ENCODE results near the gene MAPK11. TPM values are rescaled to one million over a fixed set of nuclear protein-coding genes. Genes with fewer than 3 reads are reported as not detected.

The MAPK11 gene
- total RNA-seq, 1 experiment from 2014 or later = 19.3 TPM

DNA sequence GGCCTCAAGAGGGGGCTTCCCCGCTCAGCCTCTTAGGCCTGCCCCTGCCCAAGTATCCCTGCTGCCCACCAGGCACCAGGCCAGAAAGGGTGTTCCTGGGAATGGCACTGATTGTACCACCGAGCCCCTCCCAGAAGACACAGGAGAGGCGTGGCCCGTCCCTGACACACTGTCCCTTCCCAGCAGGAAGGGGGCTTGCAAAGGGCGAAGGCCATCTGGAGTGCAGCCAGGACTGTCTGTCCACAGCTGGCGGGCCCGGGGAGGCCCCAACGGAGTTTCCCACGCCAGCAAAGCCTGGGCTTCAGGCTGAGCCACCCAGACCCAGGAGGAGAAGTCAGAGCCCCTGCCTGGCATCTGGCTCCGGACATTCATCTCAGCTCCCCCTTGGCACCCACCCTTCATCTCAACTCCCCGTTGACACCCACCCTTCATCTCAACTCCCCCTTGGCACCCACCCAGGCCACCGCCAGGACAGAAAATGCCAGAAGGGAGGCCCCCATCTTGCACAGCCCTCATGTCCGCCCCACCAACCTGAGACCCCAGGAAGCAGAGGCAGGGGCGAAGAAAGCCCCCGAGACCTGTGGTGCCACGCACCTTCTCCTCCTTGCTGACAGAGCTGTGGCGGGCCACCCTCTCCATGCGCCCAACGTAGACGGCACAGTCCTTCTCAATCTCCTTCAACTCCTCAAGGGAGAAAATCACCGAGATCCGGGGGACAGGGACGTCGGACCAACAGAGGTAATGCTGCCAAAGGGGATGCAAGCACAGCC is 44.8 kb downstream of the MAPK11 start:
- CTCF ChIA-PET = interaction anchor here (0.6 kb wide), 1 partner anchor 35 kb away, joined by 3 read pairs; no protein-coding TSS in a partner anchor
- no peaks in the 10 kb centered on the region for H3K27me3 ChIP-seq (ENCODE audit: insufficient read depth, low read length)
- no peak overlapping the region for H3K9ac ChIP-seq (ENCODE audit: low read length)
- H3K27ac ChIP-seq (ENCODE audit: low read depth, low read length) = no peak overlapping the region
- H3K36me3 ChIP-seq (ENCODE audit: control insufficient read depth in 1 of 2, insufficient read depth in 2 of 2, low read length in 2 of 2) = peaks cover 17 to 29% of the 10 kb centered on the region in 2 experiments; a peak in 3 of 4 replicates
- no peak overlapping the region for H3K4me3 ChIP-seq (replicated peaks in 1 of 2; ENCODE audit: low read depth in 1 of 2, low read length in 2 of 2)
- RAD21 ChIA-PET (ENCODE audit: low non-redundant PET in 1 of 2, low total read pairs in 2 of 2, uncharacterized antibody in 2 of 2, unreplicated experiment in 2 of 2) = no interaction called here
- POLR2A ChIA-PET = no interaction called here
- no peak overlapping the region for H3K4me2 ChIP-seq (ENCODE audit: low read length)
- TF ChIP-seq, protein P1, sequence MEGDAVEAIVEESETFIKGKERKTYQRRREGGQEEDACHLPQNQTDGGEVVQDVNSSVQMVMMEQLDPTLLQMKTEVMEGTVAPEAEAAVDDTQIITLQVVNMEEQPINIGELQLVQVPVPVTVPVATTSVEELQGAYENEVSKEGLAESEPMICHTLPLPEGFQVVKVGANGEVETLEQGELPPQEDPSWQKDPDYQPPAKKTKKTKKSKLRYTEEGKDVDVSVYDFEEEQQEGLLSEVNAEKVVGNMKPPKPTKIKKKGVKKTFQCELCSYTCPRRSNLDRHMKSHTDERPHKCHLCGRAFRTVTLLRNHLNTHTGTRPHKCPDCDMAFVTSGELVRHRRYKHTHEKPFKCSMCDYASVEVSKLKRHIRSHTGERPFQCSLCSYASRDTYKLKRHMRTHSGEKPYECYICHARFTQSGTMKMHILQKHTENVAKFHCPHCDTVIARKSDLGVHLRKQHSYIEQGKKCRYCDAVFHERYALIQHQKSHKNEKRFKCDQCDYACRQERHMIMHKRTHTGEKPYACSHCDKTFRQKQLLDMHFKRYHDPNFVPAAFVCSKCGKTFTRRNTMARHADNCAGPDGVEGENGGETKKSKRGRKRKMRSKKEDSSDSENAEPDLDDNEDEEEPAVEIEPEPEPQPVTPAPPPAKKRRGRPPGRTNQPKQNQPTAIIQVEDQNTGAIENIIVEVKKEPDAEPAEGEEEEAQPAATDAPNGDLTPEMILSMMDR (IDR thresholded peaks at IDR 0.05 in 2 of 3, conservative IDR thresholded peaks at IDR 0.05 in 1 of 3; ENCODE audit: borderline replicate concordance in 1 of 3, insufficient read depth in 1 of 3, low read depth in 2 of 3, low read length in 2 of 3) = no peak
- TF ChIP-seq YY1 (IDR thresholded peaks at IDR 0.05; ENCODE audit: extremely low read depth, insufficient replicate concordance, low read depth, low read length) (no peak), SP1 (IDR thresholded peaks at IDR 0.05; ENCODE audit: low read depth) (no peak)
- no peak for ATAC-seq
- H3K79me2 ChIP-seq (ENCODE audit: insufficient read depth, low read length) = peaks cover 6% of the 10 kb centered on the region; the same call in 1 of the 2 replicates
- H3K4me1 ChIP-seq (ENCODE audit: control insufficient read depth in 1 of 2, insufficient read depth in 2 of 2, low read length in 2 of 2) = no peaks in the 10 kb centered on the region
- no peaks in the 10 kb centered on the region for H3K9me3 ChIP-seq (ENCODE audit: control insufficient read depth in 1 of 2, insufficient read depth in 1 of 2, low read depth in 1 of 2, low read length in 2 of 2)
- intact Hi-C loops (cut with micrococcal nuclease) = no loop called here
- no peaks in the 10 kb centered on the region for H4K20me1 ChIP-seq (ENCODE audit: insufficient read depth)
- no TSS peak for BruUV-seq (replicated peaks)
- no peak overlapping the region for H2AFZ ChIP-seq (ENCODE audit: low read depth, low read length, poor library complexity, severe bottlenecking)
- no peak for DNase-seq (ENCODE audit: low read depth, low spot score)
- no peaks in the 10 kb centered on the region for H3K9me2 ChIP-seq (ENCODE audit: insufficient read depth)

DNA sequence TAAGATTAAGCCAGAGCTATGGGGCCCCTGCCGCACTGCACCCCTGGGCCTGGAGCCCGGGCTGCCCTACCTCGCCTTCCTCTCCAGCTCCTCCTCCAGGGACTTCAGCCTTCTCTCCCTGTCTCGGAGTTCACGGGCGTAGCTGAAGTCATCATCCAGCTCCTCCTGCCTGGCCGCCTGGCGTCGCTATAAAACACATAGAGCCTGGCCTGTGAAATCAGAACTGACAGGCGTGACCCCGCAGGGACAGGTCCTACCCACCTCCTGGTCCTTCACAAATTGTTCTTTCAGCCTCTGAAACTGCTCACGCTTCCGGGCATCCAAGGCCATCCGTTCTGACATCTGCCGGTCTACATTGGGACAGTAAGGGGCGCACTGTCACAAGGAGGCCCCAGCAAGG is 46.1 kb downstream of the MAPK11 start:
- H3K9ac ChIP-seq (ENCODE audit: low read length) = no peak overlapping the region
- no peaks in the 10 kb centered on the region for H4K20me1 ChIP-seq (ENCODE audit: insufficient read depth)
- intact Hi-C loops (cut with micrococcal nuclease) = no loop called here
- no peak overlapping the region for H3K4me2 ChIP-seq (ENCODE audit: low read length)
- H3K27me3 ChIP-seq (ENCODE audit: insufficient read depth, low read length) = no peaks in the 10 kb centered on the region
- no peak overlapping the region for H2AFZ ChIP-seq (ENCODE audit: low read depth, low read length, poor library complexity, severe bottlenecking)
- ChIA-PET POLR2A (no interaction called here), RAD21 (ENCODE audit: low non-redundant PET in 1 of 2, low total read pairs in 2 of 2, uncharacterized antibody in 2 of 2, unreplicated experiment in 2 of 2) (no interaction called here), CTCF (no interaction called here)
- no peaks in the 10 kb centered on the region for H3K9me3 ChIP-seq (ENCODE audit: control insufficient read depth in 1 of 2, insufficient read depth in 1 of 2, low read depth in 1 of 2, low read length in 2 of 2)
- H3K27ac ChIP-seq (ENCODE audit: low read depth, low read length) = no peak overlapping the region
- DNase-seq (ENCODE audit: low read depth, low spot score) (no peak), ATAC-seq (no peak)
- H3K9me2 ChIP-seq (ENCODE audit: insufficient read depth) = no peaks in the 10 kb centered on the region
- H3K79me2 ChIP-seq (ENCODE audit: insufficient read depth, low read length) = no peaks in the 10 kb centered on the region
- peaks cover 17 to 36% of the 10 kb centered on the region in 2 experiments; a peak in 3 of 4 replicates for H3K36me3 ChIP-seq (ENCODE audit: control insufficient read depth in 1 of 2, insufficient read depth in 2 of 2, low read length in 2 of 2)
- no TSS peak for BruUV-seq (replicated peaks)
- H3K4me3 ChIP-seq (replicated peaks in 1 of 2; ENCODE audit: low read depth in 1 of 2, low read length in 2 of 2) = no peak overlapping the region
- peaks cover 0 to 8% of the 10 kb centered on the region in 2 experiments; a peak in 3 of 4 replicates for H3K4me1 ChIP-seq (ENCODE audit: control insufficient read depth in 1 of 2, insufficient read depth in 2 of 2, low read length in 2 of 2)
- no peak for TF ChIP-seq YY1 (IDR thresholded peaks at IDR 0.05; ENCODE audit: extremely low read depth, insufficient replicate concordance, low read depth, low read length)
- TF ChIP-seq EZH2phosphoT487 (IDR thresholded peaks at IDR 0.05; ENCODE audit: borderline replicate concordance) = no peak
- no peak for TF ChIP-seq REST (IDR thresholded peaks at IDR 0.05; ENCODE audit: low read depth)
- TF ChIP-seq TCF7L2 (IDR thresholded peaks at IDR 0.05; ENCODE audit: borderline replicate concordance, extremely low read depth, insufficient read depth, insufficient read length) = no peak
- TF ChIP-seq, protein P2, sequence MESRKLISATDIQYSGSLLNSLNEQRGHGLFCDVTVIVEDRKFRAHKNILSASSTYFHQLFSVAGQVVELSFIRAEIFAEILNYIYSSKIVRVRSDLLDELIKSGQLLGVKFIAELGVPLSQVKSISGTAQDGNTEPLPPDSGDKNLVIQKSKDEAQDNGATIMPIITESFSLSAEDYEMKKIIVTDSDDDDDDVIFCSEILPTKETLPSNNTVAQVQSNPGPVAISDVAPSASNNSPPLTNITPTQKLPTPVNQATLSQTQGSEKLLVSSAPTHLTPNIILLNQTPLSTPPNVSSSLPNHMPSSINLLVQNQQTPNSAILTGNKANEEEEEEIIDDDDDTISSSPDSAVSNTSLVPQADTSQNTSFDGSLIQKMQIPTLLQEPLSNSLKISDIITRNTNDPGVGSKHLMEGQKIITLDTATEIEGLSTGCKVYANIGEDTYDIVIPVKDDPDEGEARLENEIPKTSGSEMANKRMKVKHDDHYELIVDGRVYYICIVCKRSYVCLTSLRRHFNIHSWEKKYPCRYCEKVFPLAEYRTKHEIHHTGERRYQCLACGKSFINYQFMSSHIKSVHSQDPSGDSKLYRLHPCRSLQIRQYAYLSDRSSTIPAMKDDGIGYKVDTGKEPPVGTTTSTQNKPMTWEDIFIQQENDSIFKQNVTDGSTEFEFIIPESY (IDR thresholded peaks at IDR 0.05; ENCODE audit: extremely low read depth, insufficient replicate concordance, low read length) = no peak
